ENCODE measurements around the gene SGPL1. TPM values are rescaled to one million over a fixed set of nuclear protein-coding genes. Genes with fewer than 3 reads are reported as not detected.

SGPL1 gene
- total RNA-seq, 2 experiments from 2014 or later: 13.7 to 16.6 TPM

GRCh38 chr10:70810967-70811366 is 4.8 kb upstream of the SGPL1 start:
- CTCF ChIA-PET: no interaction called here
- H3K36me3 Mint-ChIP-seq (ENCODE audit: low read depth): no peaks in the 10 kb centered on the region
- POLR2A ChIA-PET: no interaction called here

GRCh38 chr10:70811881-70812280 is 3.9 kb upstream of the SGPL1 start:
- CTCF ChIA-PET: interaction anchor here (1.5 kb wide), 1 partner anchor 24 kb away, joined by 3 read pairs; no protein-coding TSS in a partner anchor
- no peaks in the 10 kb centered on the region for H3K36me3 Mint-ChIP-seq (ENCODE audit: low read depth)
- peaks cover 17% of the 10 kb centered on the region for H3K4me1 Mint-ChIP-seq (ENCODE audit: low read depth)
- no peak for DNase-seq
- POLR2A ChIA-PET: no interaction called here
- H3K9me3 Mint-ChIP-seq: no peaks in the 10 kb centered on the region
- H3K4me3 Mint-ChIP-seq: no peak overlapping the region
- intact Hi-C loops (cut with micrococcal nuclease): no loop called here
- peaks cover 2% of the 10 kb centered on the region for H3K27me3 Mint-ChIP-seq
- no peak for ATAC-seq
- no peak overlapping the region for H3K27ac Mint-ChIP-seq
- no peak for TF ChIP-seq CTCF (IDR thresholded peaks at IDR 0.05)

More at GRCh38 chr10:70810967-70811366, 4.8 kb upstream of the SGPL1 start:
- no peak for ATAC-seq
- Mint-ChIP-seq H3K4me1 (ENCODE audit: low read depth) (peaks cover 12% of the 10 kb centered on the region), H3K9me3 (no peaks in the 10 kb centered on the region), H3K4me3 (no peak overlapping the region), H3K27ac (no peak overlapping the region), H3K27me3 (peaks cover 2% of the 10 kb centered on the region)
- no peak for TF ChIP-seq CTCF (IDR thresholded peaks at IDR 0.05)
- intact Hi-C loops (cut with micrococcal nuclease): no loop called here
- DNase-seq: no peak

GRCh38 chr10:70812814-70813213 is 2.9 kb upstream of the SGPL1 start:
- no peak for ATAC-seq
- POLR2A ChIA-PET: no interaction called here
- CTCF ChIA-PET: interaction anchor here (1.5 kb wide), 1 partner anchor 25 kb away, joined by 3 read pairs; no protein-coding TSS in a partner anchor
- Mint-ChIP-seq H3K36me3 (ENCODE audit: low read depth) (peaks cover 5% of the 10 kb centered on the region), H3K4me1 (ENCODE audit: low read depth) (peaks cover 22% of the 10 kb centered on the region), H3K4me3 (no peak overlapping the region), H3K27ac (no peak overlapping the region), H3K9me3 (no peaks in the 10 kb centered on the region), H3K27me3 (no peaks in the 10 kb centered on the region)
- no peak for DNase-seq
- TF ChIP-seq CTCF (IDR thresholded peaks at IDR 0.05): no peak
- intact Hi-C loops (cut with micrococcal nuclease): no loop called here

- POLR2A ChIA-PET: interaction anchor here (1.0 kb wide), 1 partner anchor 65 kb away, joined by 3 read pairs; no protein-coding TSS in a partner anchor
- Mint-ChIP-seq H3K9me3 (no peaks in the 10 kb centered on the region), H3K27ac (no peak overlapping the region), H3K27me3 (no peaks in the 10 kb centered on the region), H3K4me3 (no peak overlapping the region), H3K4me1 (ENCODE audit: low read depth) (peaks cover 31% of the 10 kb centered on the region), H3K36me3 (ENCODE audit: low read depth) (peaks cover 8% of the 10 kb centered on the region)
- CTCF ChIA-PET: interaction anchor here (0.8 to 1.0 kb wide), 2 partner anchors 65 to 255 kb away, joined by 3 read pairs; no protein-coding TSS in a partner anchor
- no peak for TF ChIP-seq CTCF (IDR thresholded peaks at IDR 0.05)
- intact Hi-C loops (cut with micrococcal nuclease): no loop called here
- ATAC-seq (no peak), DNase-seq (no peak)
Measured at GRCh38 chr10:70814126-70814525, 1.6 kb upstream of the SGPL1 start.

GRCh38 chr10:70816220-70816894 is 609 bp downstream of the SGPL1 start:
- ChIA-PET POLR2A (interaction anchor here (1.4 kb wide), 1 partner anchor 15 kb away, joined by 5 read pairs; no protein-coding TSS in a partner anchor), CTCF (interaction anchor here (0.6 to 1.7 kb wide), 15 partner anchors 9 to 1350 kb away, joined by 3 to 8 read pairs (median 4); no protein-coding TSS in a partner anchor)
- no peaks in the 10 kb centered on the region for H3K27me3 Mint-ChIP-seq

More at GRCh38 chr10:70816220-70816894, 609 bp downstream of the SGPL1 start:
- DNase-seq (peak; percentile 60), ATAC-seq (peak; percentile 60)
- Mint-ChIP-seq H3K27ac (peak overlapping the region; percentile 69), H3K36me3 (ENCODE audit: low read depth) (peaks cover 14% of the 10 kb centered on the region), H3K4me3 (peak overlapping the region; percentile 78), H3K4me1 (ENCODE audit: low read depth) (peaks cover 46% of the 10 kb centered on the region), H3K9me3 (no peaks in the 10 kb centered on the region)
- intact Hi-C loops (cut with micrococcal nuclease): no loop called here
- TF ChIP-seq CTCF (IDR thresholded peaks at IDR 0.05): no peak
